Midbrain (tissue), 1 donor: Measurements from ENCODE around the gene AXIN1.
"Not testable (repeated sequence)": the region's sequence is repeated elsewhere in the genome, so short reads cannot be mapped to it uniquely, and the experiment has no call there.

ENCODE experiments used
- DNase-seq: peaks from one replicate; lab custom pipeline; 2025; lab: John Stamatoyannopoulos, UW

The AXIN1 gene

GRCh38 chr16:267562-267961, 85.0 kb downstream of the AXIN1 start:
- not testable (repeated sequence) for DNase-seq

GRCh38 chr16:266258-267164, 86.0 kb downstream of the AXIN1 start:
- no peak for DNase-seq

- no peak for DNase-seq
Measured at GRCh38 chr16:265711-266110, 86.8 kb downstream of the AXIN1 start.

GRCh38 chr16:265002-265529, 87.5 kb downstream of the AXIN1 start:
- DNase-seq: no peak

- no peak for DNase-seq
Measured at GRCh38 chr16:264440-264951, 88.0 kb downstream of the AXIN1 start.

- no peak for DNase-seq
Measured at GRCh38 chr16:263944-264343, 88.6 kb downstream of the AXIN1 start.

- no peak for DNase-seq
Measured at GRCh38 chr16:263182-263774, 89.2 kb downstream of the AXIN1 start.

GRCh38 chr16:262121-262745, 90.3 kb downstream of the AXIN1 start:
- DNase-seq: no peak

GRCh38 chr16:261031-261691, 91.4 kb downstream of the AXIN1 start:
- no peak for DNase-seq

- DNase-seq: no peak
Measured at GRCh38 chr16:260326-260725, 92.2 kb downstream of the AXIN1 start.

- no peak for DNase-seq
Measured at GRCh38 chr16:259814-260253, 92.7 kb downstream of the AXIN1 start.

GRCh38 chr16:259226-259625, 93.3 kb downstream of the AXIN1 start:
- no peak for DNase-seq

- DNase-seq: not testable (repeated sequence)
Measured at GRCh38 chr16:258091-258490, 94.4 kb downstream of the AXIN1 start.

- DNase-seq: no peak
Measured at GRCh38 chr16:255183-255582, 97.3 kb downstream of the AXIN1 start.

GRCh38 chr16:254461-254860, 98.1 kb downstream of the AXIN1 start:
- no peak for DNase-seq

- no peak for DNase-seq
Measured at GRCh38 chr16:253833-254232, 98.7 kb downstream of the AXIN1 start.

- no peak for DNase-seq
Measured at GRCh38 chr16:252366-253337, 99.9 kb downstream of the AXIN1 start.

GRCh38 chr16:249431-249830, 103.1 kb downstream of the AXIN1 start:
- no peak for DNase-seq

- no peak for DNase-seq
Measured at GRCh38 chr16:247027-247426, 105.5 kb downstream of the AXIN1 start.

GRCh38 chr16:245105-245504, 107.4 kb downstream of the AXIN1 start:
- DNase-seq: no peak

- DNase-seq: no peak
Measured at GRCh38 chr16:243348-243747, 109.2 kb downstream of the AXIN1 start.
